Endothelial cell of umbilical vein (primary cell): ENCODE measurements around the gene RNFT2.

ENCODE experiments used
- EZH2 ChIP-seq: IDR thresholded peaks from 2 replicates; pipeline ENCODE4 v1.6.1; 2012; ENCODE audit warnings: borderline replicate concordance, low read depth, mild to moderate bottlenecking, moderate library complexity, low read length, inconsistent platforms; ENCODE audit not compliant: severe bottlenecking
- POLR2A ChIP-seq: IDR thresholded peaks from 2 replicates; pipeline ENCODE4 v1.6.1; 2012; ENCODE audit warnings: low read depth, mild to moderate bottlenecking, control low read depth, low read length
- POLR2AphosphoS5 ChIP-seq: IDR thresholded peaks from 2 replicates; pipeline ENCODE4 v1.6.1; 2012; ENCODE audit warnings: low read depth, mild to moderate bottlenecking, control low read depth, low read length, moderate library complexity; ENCODE audit not compliant: insufficient read depth
- TF ChIP-seq, protein P1 (sequence below), 2 donors: IDR thresholded peaks; 1 replicate in 1 of 2; 2 replicates in 1 of 2; pipeline ENCODE4 v1.5.1; 2011; ENCODE audit warnings: low read length in 2 of 2, mild to moderate bottlenecking in 2 of 2, moderate library complexity in 2 of 2, control low read depth in 1 of 2, inconsistent platforms in 1 of 2, low read depth in 1 of 2; ENCODE audit not compliant: insufficient read depth in 1 of 2; ENCODE audit errors: extremely low read depth in 1 of 2

DNA sequence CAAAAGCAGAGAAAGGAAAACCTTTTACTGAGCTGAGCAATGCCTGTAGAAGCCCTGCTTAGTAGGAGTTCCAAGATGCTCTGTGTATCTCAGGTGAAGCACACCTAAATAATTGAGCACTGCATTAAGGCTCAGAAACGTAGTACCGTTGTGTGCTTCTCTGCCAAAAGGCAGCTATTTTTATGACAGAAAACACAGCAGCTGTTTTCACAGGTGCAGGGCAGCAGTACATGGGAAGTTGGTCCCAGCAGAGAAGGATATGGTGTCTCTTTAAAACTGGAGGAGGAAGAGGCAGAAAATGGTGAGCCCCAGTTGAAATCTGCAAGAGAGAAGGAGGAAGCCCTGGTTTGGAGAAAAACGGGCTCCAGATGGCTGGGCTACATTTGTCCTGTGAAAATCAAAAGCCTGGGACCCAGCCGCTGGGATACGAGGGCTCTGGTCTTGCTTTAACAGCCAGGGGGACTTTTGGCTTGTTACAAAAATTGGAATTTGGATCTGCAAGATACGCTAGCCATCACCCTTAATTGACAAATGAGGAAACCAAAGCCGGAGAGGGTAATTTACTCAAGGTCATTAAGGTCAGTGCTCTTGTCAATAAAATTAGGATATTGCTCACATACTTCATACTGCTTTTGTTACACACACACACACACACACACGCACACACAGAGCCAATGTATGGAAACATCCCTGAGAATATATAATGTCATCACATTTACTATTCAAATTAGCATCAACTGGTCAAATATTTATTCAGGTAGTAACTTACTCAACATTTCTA, 27.6 kb upstream of the RNFT2 start:
- TF ChIP-seq POLR2AphosphoS5 (no peak), EZH2 (no peak), POLR2A (no peak)
- TF ChIP-seq, protein P1, sequence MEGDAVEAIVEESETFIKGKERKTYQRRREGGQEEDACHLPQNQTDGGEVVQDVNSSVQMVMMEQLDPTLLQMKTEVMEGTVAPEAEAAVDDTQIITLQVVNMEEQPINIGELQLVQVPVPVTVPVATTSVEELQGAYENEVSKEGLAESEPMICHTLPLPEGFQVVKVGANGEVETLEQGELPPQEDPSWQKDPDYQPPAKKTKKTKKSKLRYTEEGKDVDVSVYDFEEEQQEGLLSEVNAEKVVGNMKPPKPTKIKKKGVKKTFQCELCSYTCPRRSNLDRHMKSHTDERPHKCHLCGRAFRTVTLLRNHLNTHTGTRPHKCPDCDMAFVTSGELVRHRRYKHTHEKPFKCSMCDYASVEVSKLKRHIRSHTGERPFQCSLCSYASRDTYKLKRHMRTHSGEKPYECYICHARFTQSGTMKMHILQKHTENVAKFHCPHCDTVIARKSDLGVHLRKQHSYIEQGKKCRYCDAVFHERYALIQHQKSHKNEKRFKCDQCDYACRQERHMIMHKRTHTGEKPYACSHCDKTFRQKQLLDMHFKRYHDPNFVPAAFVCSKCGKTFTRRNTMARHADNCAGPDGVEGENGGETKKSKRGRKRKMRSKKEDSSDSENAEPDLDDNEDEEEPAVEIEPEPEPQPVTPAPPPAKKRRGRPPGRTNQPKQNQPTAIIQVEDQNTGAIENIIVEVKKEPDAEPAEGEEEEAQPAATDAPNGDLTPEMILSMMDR (IDR thresholded peaks at IDR 0.05; ENCODE audit: extremely low read depth in 1 of 2, insufficient read depth in 1 of 2, low read depth in 1 of 2, low read length in 2 of 2), result no peak
